SK-N-SH (cell line): ENCODE results near the gene NIPAL1. TPM values are rescaled to one million over a fixed set of nuclear protein-coding genes. Genes with fewer than 3 reads are reported as not detected.
A peak's percentile ranks its signal among the peaks of the same experiment; 100 is the strongest.

ENCODE experiments used
- CTCF ChIA-PET: fragments of 300-600, 350-600 bp; formaldehyde crosslinking; extraction: SDS; loops from one replicate; lab custom pipeline; 2021; lab: Yijun Ruan, JAX
- POLR2A ChIA-PET: fragments of 350-600 bp; sonication (Branson Sonifier 250); formaldehyde crosslinking; extraction: SDS; loops from one replicate; lab custom pipeline; 2020; ENCODE audit warnings: antibody characterized with exemption, inconsistent platforms; lab: Yijun Ruan, JAX
- DNase-seq: peaks from one replicate; pipeline ENCODE4 v3.0.0; 2012
- H2AFZ ChIP-seq: fragments of 200-600 bp; sonication (generic); 2 replicates; pipeline ENCODE4 v1.8.1; 2016; ENCODE audit warnings: antibody characterized with exemption, mild to moderate bottlenecking, low read depth
- H3F3A ChIP-seq: fragments of 200-600 bp; sonication (generic); replicated peaks from 2 replicates; pipeline ENCODE3; 2016; ENCODE audit warnings: antibody characterized with exemption, mild to moderate bottlenecking; ENCODE audit not compliant: insufficient read depth
- H3K27ac ChIP-seq, 2 experiments: fragments of 200-500 bp in 1 of 2; fragments of 200-600 bp in 1 of 2; sonication (Bioruptor generic) in 1 of 2; sonication (generic), shearing (Covaris generic) in 1 of 2; 2 replicates each; pipeline versions ENCODE4 v1.5.1 to v1.6.1; 2014 to 2016; ENCODE audit warnings: low read depth in 2 of 2, inconsistent platforms in 1 of 2, low read length in 1 of 2, mild to moderate bottlenecking in 1 of 2, mixed read lengths in 1 of 2
- H3K27me3 ChIP-seq: fragments of 200-600 bp; sonication (generic), shearing (Covaris generic); 2 replicates; pipeline ENCODE4 v1.6.1; 2016; ENCODE audit warnings: mixed run types; ENCODE audit not compliant: insufficient read depth
- H3K36me3 ChIP-seq, 2 experiments: fragments of 200-500 bp in 1 of 2; fragments of 200-600 bp in 1 of 2; sonication (Bioruptor generic) in 1 of 2; sonication (generic) in 1 of 2; replicated peaks in 1 of 2; 2 replicates each; pipeline versions ENCODE3 to v1.5.1; 2014 to 2016; ENCODE audit warnings: low read length in 1 of 2, mild to moderate bottlenecking in 1 of 2; ENCODE audit not compliant: insufficient read depth in 2 of 2, control insufficient read depth in 1 of 2
- H3K4me1 ChIP-seq, 2 experiments: fragments of 200-500 bp in 1 of 2; fragments of 200-600 bp in 1 of 2; sonication (Bioruptor generic) in 1 of 2; sonication (generic), shearing (Covaris generic) in 1 of 2; 2 replicates each; pipeline versions ENCODE4 v1.5.1 to v1.6.1; 2014 to 2016; ENCODE audit warnings: low read depth in 1 of 2, low read length in 1 of 2, mixed run types in 1 of 2; ENCODE audit not compliant: insufficient read depth in 2 of 2, control insufficient read depth in 1 of 2
- H3K4me2 ChIP-seq: fragments of 200-600 bp; sonication (generic), shearing (Covaris generic); 2 replicates; pipeline ENCODE4 v1.6.1; 2017; ENCODE audit warnings: mixed run types
- H3K4me3 ChIP-seq, 2 experiments: fragments of 200-500 bp in 1 of 2; fragments of 200-600 bp in 1 of 2; sonication (Bioruptor generic) in 1 of 2; sonication (generic), shearing (Covaris generic) in 1 of 2; 2 replicates each; pipeline versions ENCODE4 v1.5.1 to v1.8.1; 2014 to 2016; ENCODE audit warnings: low read depth in 2 of 2, inconsistent platforms in 1 of 2, low read length in 1 of 2, mild to moderate bottlenecking in 1 of 2, mixed read lengths in 1 of 2, moderate library complexity in 1 of 2
- H3K79me2 ChIP-seq: fragments of 200-600 bp; sonication (generic); 2 replicates; pipeline ENCODE4 v1.8.1; 2017; ENCODE audit warnings: mild to moderate bottlenecking; ENCODE audit not compliant: insufficient read depth
- H3K9ac ChIP-seq: fragments of 200-600 bp; sonication (generic); 2 replicates; pipeline ENCODE4 v1.6.1; 2017; ENCODE audit warnings: mixed run types
- H3K9me2 ChIP-seq: fragments of 200-600 bp; sonication (generic); 2 replicates; pipeline ENCODE4 v1.6.1; 2017; ENCODE audit warnings: mixed run types
- H3K9me3 ChIP-seq: fragments of 200-600 bp; sonication (generic); 2 replicates; pipeline ENCODE4 v1.6.1; 2017; ENCODE audit warnings: mixed run types, mild to moderate bottlenecking, moderate library complexity
- H4K20me1 ChIP-seq: fragments of 200-600 bp; sonication (generic); 2 replicates; pipeline ENCODE4 v1.6.1; 2017; ENCODE audit warnings: mild to moderate bottlenecking, mixed run types; ENCODE audit not compliant: insufficient read depth
- ELF1 ChIP-seq: IDR thresholded peaks from 2 replicates; pipeline ENCODE4 v1.4.0; 2012
- EP300 ChIP-seq, 2 experiments: IDR thresholded peaks; 2 replicates each; pipeline versions ENCODE4 v1.4.0 to v1.6.1; 2012; ENCODE audit warnings: borderline replicate concordance in 1 of 2, low read depth in 1 of 2, low read length in 1 of 2
- GABPA ChIP-seq: IDR thresholded peaks from 2 replicates; pipeline ENCODE4 v1.4.0; 2012; ENCODE audit warnings: low read depth, mild to moderate bottlenecking
- GATA2 ChIP-seq: sonication (generic); formaldehyde crosslinking; IDR thresholded peaks from 2 replicates; pipeline ENCODE4 v1.5.0; 2020; ENCODE audit warnings: mild to moderate bottlenecking, missing genetic modification reagents
- JUND ChIP-seq: IDR thresholded peaks from 2 replicates; pipeline ENCODE4 v1.4.0; 2012
- MEF2A ChIP-seq: IDR thresholded peaks from 2 replicates; pipeline ENCODE4 v1.4.0; 2012; ENCODE audit warnings: low read depth, borderline replicate concordance
- MXI1 ChIP-seq: IDR thresholded peaks from 2 replicates; pipeline ENCODE4 v1.6.1; 2012; ENCODE audit warnings: mild to moderate bottlenecking, low read depth, low read length, improper control_type of control experiment
- NFIC ChIP-seq: IDR thresholded peaks from 2 replicates; pipeline ENCODE4 v1.4.0; 2012; ENCODE audit warnings: borderline replicate concordance
- POLR2AphosphoS5 ChIP-seq: IDR thresholded peaks from 2 replicates; pipeline ENCODE4 v1.6.1; 2012; ENCODE audit warnings: low read depth, low read length
- RAD21 ChIP-seq: IDR thresholded peaks from 2 replicates; pipeline ENCODE4 v1.6.1; 2012; ENCODE audit warnings: mild to moderate bottlenecking, low read length
- SMC3 ChIP-seq: IDR thresholded peaks from 2 replicates; pipeline ENCODE4 v1.6.1; 2012; ENCODE audit warnings: low read depth, low read length, improper control_type of control experiment
- TCF12 ChIP-seq: IDR thresholded peaks from 2 replicates; pipeline ENCODE4 v1.4.0; 2012
- YY1 ChIP-seq: IDR thresholded peaks from 2 replicates; pipeline ENCODE4 v1.4.0; 2012; ENCODE audit warnings: low read depth, mild to moderate bottlenecking
- WGBS: methylation state at CpG from one replicate; pipeline ENCODE4 v1.1.6; 2017; ENCODE audit warnings: low lambda C conversion rate; 5-methylcytosine and 5-hydroxymethylcytosine counted together
- polyA plus RNA-seq, 3 experiments: library from polyadenylated mRNA; depleted of rRNA; stranded (reverse); fragments of >200 nt; gene quantifications; 2 replicates each; pipeline ENCODE4 v1.2.3, GENCODE V29; 2012
- TF ChIP-seq, protein P1 (sequence below): IDR thresholded peaks from 2 replicates; pipeline ENCODE4 v1.4.0; 2012; ENCODE audit warnings: low read depth, borderline replicate concordance
- TF ChIP-seq, protein P2 (sequence below): IDR thresholded peaks from 2 replicates; pipeline ENCODE4 v1.4.0; 2012; ENCODE audit warnings: low read depth, borderline replicate concordance
- TF ChIP-seq, protein P3 (sequence below): fragments of 150-350 bp; IDR thresholded peaks from 2 replicates; pipeline ENCODE4 v1.6.1; 2016; ENCODE audit warnings: mild to moderate bottlenecking, low read depth, low read length
- TF ChIP-seq, protein P4 (sequence below): fragments of 150-350 bp; IDR thresholded peaks from 2 replicates; pipeline ENCODE4 v1.6.1; 2017; ENCODE audit warnings: antibody characterized with exemption, low read length, low read depth, borderline replicate concordance

NIPAL1 gene
- polyA plus RNA-seq, 1 of the 3 experiments (the other 2 are of a cell fraction), result 1.8 TPM

DNA sequence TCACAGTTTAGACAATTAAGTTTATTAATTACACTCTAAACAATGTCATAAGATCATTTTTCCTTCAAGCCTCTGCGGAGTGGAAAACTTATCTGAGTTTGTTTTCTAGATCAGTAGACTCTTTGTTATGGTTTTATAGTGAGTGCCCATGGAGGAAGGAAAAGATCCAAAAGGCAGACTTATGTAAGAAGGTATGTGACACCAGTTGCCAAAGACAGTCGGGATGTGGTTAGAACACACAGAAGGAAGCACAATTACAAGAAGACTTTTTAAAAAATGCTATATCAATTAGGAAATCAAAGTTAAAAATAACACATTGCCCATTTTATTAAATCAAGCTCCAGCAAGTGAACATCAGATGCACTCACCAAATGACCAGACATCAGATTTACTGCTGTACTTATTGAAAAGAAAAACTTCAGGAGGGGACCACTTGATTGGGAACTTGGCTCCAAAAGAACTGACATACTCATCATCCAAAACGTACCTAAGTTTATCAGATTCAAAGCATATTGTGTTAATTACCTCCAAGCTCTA lies 57.1 kb downstream of the NIPAL1 start:
- DNase-seq, result no peak
- CTCF ChIA-PET, result no interaction called here
- Histone ChIP-seq H3K27ac (peak overlapping the region in 1 of 2 experiments; percentile 48; a peak in 2 of 4 replicates), H3K79me2 (no peaks in the 10 kb centered on the region), H3K9ac (no peak overlapping the region), H2AFZ (0 out of 2 replicates have a peak overlapping the region, but pooled peaks have one; percentile 44), H3K27me3 (no peaks in the 10 kb centered on the region), H4K20me1 (no peaks in the 10 kb centered on the region), H3K4me2 (no peak overlapping the region), H3F3A (no peaks in the 10 kb centered on the region), H3K36me3 (no peaks in the 10 kb centered on the region), H3K4me3 (no peak overlapping the region), H3K9me3 (no peaks in the 10 kb centered on the region), H3K9me2 (no peaks in the 10 kb centered on the region), H3K4me1 (no peaks in the 10 kb centered on the region; a peak in 1 of 4 replicates)
- TF ChIP-seq, protein P1, sequence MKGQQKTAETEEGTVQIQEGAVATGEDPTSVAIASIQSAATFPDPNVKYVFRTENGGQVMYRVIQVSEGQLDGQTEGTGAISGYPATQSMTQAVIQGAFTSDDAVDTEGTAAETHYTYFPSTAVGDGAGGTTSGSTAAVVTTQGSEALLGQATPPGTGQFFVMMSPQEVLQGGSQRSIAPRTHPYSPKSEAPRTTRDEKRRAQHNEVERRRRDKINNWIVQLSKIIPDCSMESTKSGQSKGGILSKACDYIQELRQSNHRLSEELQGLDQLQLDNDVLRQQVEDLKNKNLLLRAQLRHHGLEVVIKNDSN, result no peak
- TF ChIP-seq EP300 (IDR thresholded peaks at IDR 0.05; ENCODE audit: borderline replicate concordance in 1 of 2, low read depth in 1 of 2, low read length in 1 of 2) (peak in 1 of 2 experiments; percentile 47; a peak in 1 of 4 replicates), TCF12 (no peak), YY1 (no peak), SMC3 (no peak)
- 44% methylated on average over 3 of the region's 3 CpGs for WGBS
- POLR2A ChIA-PET, result no interaction called here

DNA sequence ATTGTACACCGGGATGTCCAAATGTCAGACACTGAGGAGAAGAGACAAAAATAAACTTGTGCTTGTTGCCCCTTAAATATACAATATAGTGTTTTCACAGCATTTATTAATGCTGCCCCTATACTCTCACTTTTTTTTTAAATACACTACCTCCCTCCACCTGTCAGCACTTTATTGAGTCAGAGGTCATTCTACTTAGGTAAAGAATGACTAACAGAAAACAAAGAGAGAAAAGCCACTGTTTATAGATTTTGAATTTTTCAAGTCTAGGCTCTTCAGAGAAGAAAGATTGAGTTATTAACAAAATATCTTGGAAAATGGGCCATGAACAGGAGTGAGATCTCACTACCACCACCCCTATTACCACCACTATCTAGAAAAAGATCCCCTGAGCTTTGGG lies 58.1 kb downstream of the NIPAL1 start:
- no peak for TF ChIP-seq MXI1
- no peak for TF ChIP-seq MEF2A
- TF ChIP-seq JUND, result no peak
- TF ChIP-seq, protein P2, sequence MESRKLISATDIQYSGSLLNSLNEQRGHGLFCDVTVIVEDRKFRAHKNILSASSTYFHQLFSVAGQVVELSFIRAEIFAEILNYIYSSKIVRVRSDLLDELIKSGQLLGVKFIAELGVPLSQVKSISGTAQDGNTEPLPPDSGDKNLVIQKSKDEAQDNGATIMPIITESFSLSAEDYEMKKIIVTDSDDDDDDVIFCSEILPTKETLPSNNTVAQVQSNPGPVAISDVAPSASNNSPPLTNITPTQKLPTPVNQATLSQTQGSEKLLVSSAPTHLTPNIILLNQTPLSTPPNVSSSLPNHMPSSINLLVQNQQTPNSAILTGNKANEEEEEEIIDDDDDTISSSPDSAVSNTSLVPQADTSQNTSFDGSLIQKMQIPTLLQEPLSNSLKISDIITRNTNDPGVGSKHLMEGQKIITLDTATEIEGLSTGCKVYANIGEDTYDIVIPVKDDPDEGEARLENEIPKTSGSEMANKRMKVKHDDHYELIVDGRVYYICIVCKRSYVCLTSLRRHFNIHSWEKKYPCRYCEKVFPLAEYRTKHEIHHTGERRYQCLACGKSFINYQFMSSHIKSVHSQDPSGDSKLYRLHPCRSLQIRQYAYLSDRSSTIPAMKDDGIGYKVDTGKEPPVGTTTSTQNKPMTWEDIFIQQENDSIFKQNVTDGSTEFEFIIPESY, result no peak
- TF ChIP-seq POLR2AphosphoS5, result no peak
- TF ChIP-seq NFIC, result no peak
- TF ChIP-seq RAD21, result no peak
- TF ChIP-seq, protein P3, sequence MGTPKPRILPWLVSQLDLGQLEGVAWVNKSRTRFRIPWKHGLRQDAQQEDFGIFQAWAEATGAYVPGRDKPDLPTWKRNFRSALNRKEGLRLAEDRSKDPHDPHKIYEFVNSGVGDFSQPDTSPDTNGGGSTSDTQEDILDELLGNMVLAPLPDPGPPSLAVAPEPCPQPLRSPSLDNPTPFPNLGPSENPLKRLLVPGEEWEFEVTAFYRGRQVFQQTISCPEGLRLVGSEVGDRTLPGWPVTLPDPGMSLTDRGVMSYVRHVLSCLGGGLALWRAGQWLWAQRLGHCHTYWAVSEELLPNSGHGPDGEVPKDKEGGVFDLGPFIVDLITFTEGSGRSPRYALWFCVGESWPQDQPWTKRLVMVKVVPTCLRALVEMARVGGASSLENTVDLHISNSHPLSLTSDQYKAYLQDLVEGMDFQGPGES, result no peak
- no peak for TF ChIP-seq GABPA
- TF ChIP-seq GATA2 (CRISPR knock-in tag), result no peak
- TF ChIP-seq, protein P4, sequence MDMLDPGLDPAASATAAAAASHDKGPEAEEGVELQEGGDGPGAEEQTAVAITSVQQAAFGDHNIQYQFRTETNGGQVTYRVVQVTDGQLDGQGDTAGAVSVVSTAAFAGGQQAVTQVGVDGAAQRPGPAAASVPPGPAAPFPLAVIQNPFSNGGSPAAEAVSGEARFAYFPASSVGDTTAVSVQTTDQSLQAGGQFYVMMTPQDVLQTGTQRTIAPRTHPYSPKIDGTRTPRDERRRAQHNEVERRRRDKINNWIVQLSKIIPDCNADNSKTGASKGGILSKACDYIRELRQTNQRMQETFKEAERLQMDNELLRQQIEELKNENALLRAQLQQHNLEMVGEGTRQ, result no peak
- no peak for TF ChIP-seq ELF1
- 94% methylated on average over 1 of the region's 1 CpG for WGBS
- DNase-seq, result no peak
- no peaks in the 10 kb centered on the region for H3F3A ChIP-seq
- H3K9ac ChIP-seq, result no peak overlapping the region
- no peaks in the 10 kb centered on the region for H4K20me1 ChIP-seq
- no peaks in the 10 kb centered on the region for H3K79me2 ChIP-seq
- no peaks in the 10 kb centered on the region for H3K36me3 ChIP-seq
- H3K4me2 ChIP-seq, result no peak overlapping the region
- H3K4me3 ChIP-seq, result no peak overlapping the region
- H3K4me1 ChIP-seq, result no peaks in the 10 kb centered on the region; a peak in 1 of 4 replicates
- ChIA-PET CTCF (interaction anchor here (1.1 to 3.9 kb wide), 3 partner anchors 12 to 238 kb away, joined by 3 to 28 read pairs (median 6); no protein-coding TSS in a partner anchor), POLR2A (no interaction called here)
- H3K27me3 ChIP-seq, result no peaks in the 10 kb centered on the region
- H3K9me2 ChIP-seq, result no peaks in the 10 kb centered on the region
- H3K9me3 ChIP-seq, result no peaks in the 10 kb centered on the region
- H2AFZ ChIP-seq, result no peak overlapping the region
- H3K27ac ChIP-seq, result no peak overlapping the region
